Neural progenitor cell (in vitro differentiated cells): Measurements from ENCODE around the gene RCE1. TPM values are rescaled to one million over a fixed set of nuclear protein-coding genes. Genes with fewer than 3 reads are reported as not detected.
A peak's percentile ranks its signal among the peaks of the same experiment; 100 is the strongest.

Experiments
- DNase-seq: peaks from one replicate; pipeline ENCODE4 v3.0.0-alpha.2; 2016; ENCODE audit warnings: low spot score
- H2AFZ ChIP-seq: fragments of 200-600 bp; sonication (generic); replicated peaks from 2 replicates; pipeline ENCODE4 v1.6.1; 2016; ENCODE audit warnings: antibody characterized with exemption
- H3F3A ChIP-seq: fragments of 200-600 bp; sonication (generic); 2 replicates; pipeline ENCODE4 v1.6.1; 2016; ENCODE audit warnings: antibody characterized with exemption, low read depth
- H3K27ac ChIP-seq: fragments of 200-600 bp; sonication (generic); 2 replicates; pipeline ENCODE4 v1.5.1; 2016; ENCODE audit warnings: mild to moderate bottlenecking
- H3K27me3 ChIP-seq: fragments of 200-600 bp; sonication (generic); 2 replicates; pipeline ENCODE4 v1.6.1; 2016; ENCODE audit warnings: mild to moderate bottlenecking, moderate library complexity
- H3K36me3 ChIP-seq: fragments of 200-600 bp; sonication (generic); 2 replicates; pipeline ENCODE4 v1.5.1; 2016
- H3K4me1 ChIP-seq: fragments of 200-600 bp; sonication (generic); 2 replicates; pipeline ENCODE4 v1.6.1; 2016; ENCODE audit warnings: mixed run types
- H3K4me2 ChIP-seq: fragments of 200-600 bp; sonication (generic); 2 replicates; pipeline ENCODE4 v1.6.1; 2016
- H3K4me3 ChIP-seq: fragments of 200-600 bp; sonication (generic); 2 replicates; pipeline ENCODE4 v1.5.1; 2016
- H3K79me2 ChIP-seq: fragments of 200-600 bp; sonication (generic); 2 replicates; pipeline ENCODE4 v1.6.1; 2016; ENCODE audit warnings: low read depth
- H3K9ac ChIP-seq: fragments of 200-600 bp; sonication (generic); 2 replicates; pipeline ENCODE4 v1.6.1; 2016
- H3K9me3 ChIP-seq: fragments of 200-600 bp; sonication (generic); 2 replicates; pipeline ENCODE4 v1.5.1; 2016; ENCODE audit warnings: low read depth
- H4K20me1 ChIP-seq: fragments of 200-600 bp; sonication (generic); 2 replicates; pipeline ENCODE4 v1.6.1; 2016; ENCODE audit warnings: low read depth
- H3K27ac Mint-ChIP-seq: 3 replicates; pipeline ENCODE4 v1.8.0; 2021; ENCODE audit warnings: mixed read lengths
- H3K27me3 Mint-ChIP-seq: 2 replicates; pipeline ENCODE4 v1.8.0; 2022; ENCODE audit warnings: low read depth, mild to moderate bottlenecking, inconsistent platforms, moderate library complexity, mixed read lengths; ENCODE audit not compliant: insufficient read depth
- H3K36me3 Mint-ChIP-seq: 3 replicates; pipeline ENCODE4 v1.8.0; 2021; ENCODE audit warnings: mixed read lengths
- H3K4me1 Mint-ChIP-seq: 3 replicates; pipeline ENCODE4 v1.8.0; 2021; ENCODE audit warnings: mixed read lengths
- H3K4me3 Mint-ChIP-seq: 3 replicates; pipeline ENCODE4 v1.8.0; 2021; ENCODE audit warnings: mild to moderate bottlenecking, moderate library complexity, mixed read lengths
- H3K9me3 Mint-ChIP-seq: 3 replicates; pipeline ENCODE4 v1.8.0; 2020; ENCODE audit warnings: mixed read lengths
- EZH2 ChIP-seq: fragments of 200-600 bp; sonication (generic); IDR thresholded peaks from 2 replicates; pipeline ENCODE4 v1.6.1; 2017; ENCODE audit warnings: antibody characterized with exemption, mild to moderate bottlenecking, moderate library complexity
- EZH2phosphoT487 ChIP-seq: fragments of 200-600 bp; sonication (generic); IDR thresholded peaks from 2 replicates; pipeline ENCODE4 v1.6.1; 2017; ENCODE audit warnings: antibody characterized with exemption
- total RNA-seq: library from RNA; depleted of rRNA; stranded (reverse); fragments of >200 nt; gene quantifications from 2 replicates; pipeline ENCODE4 v1.2.3, GENCODE V29; 2015; ENCODE audit warnings: low replicate concordance
- TF ChIP-seq, protein P1 (sequence below): fragments of 200-600 bp; sonication (generic); IDR thresholded peaks from 2 replicates; pipeline ENCODE4 v1.5.1; 2017; ENCODE audit warnings: antibody characterized with exemption, mild to moderate bottlenecking

Gene RCE1
- total RNA-seq, 1 donor from 2014 or later, result 13.7 TPM

DNA sequence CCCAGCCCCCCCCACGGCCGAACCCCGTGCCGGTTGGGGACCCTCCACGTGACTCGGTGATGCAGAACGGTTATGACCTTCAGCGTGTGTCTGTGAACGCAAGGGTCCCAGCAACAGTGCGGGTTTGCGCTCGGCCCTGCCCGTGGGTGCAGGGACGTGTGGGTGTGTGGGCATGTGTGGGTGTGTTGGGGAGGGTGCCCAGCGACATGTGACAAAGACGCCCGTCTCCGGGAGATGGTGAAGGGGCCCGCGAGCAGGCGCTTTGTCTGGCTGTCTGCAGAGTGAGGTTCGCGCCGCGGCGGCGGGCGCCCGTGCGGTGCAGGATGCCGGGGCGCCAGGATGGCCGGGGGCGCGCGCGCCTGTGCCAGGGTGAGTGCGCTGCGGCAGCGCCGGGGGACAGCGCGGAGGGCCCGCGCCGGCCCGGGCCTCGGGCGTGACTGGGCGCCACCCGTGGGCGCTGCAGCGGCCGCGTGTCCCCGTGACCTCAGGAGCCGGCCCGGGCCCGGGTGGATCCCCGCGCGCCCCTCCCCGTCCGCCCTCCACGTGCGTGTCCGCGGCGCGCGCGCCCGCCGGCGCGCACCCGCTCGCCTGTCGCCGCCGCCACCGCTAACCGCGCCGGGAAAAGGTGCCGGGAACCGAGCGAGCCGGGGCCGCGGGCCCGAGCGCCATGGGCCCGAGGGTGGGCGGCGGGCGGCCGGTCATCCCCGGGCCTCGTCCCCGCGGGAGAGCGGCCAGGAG lies 13.4 kb downstream of the RCE1 start, which contains the start of gene LRFN4:
Gene LRFN4 (plus strand): TSS at position 569 of the 738 bp plus-strand sequence. CDS start 681 bp downstream, outside the sequence.
- no peaks in the 10 kb centered on the region for H3K9me3 ChIP-seq
- H2AFZ ChIP-seq, result peak within 1 kb of the TSS; percentile 52
- peaks cover 14% of the 10 kb centered on the region for H3F3A ChIP-seq
- TF ChIP-seq EZH2, result no peak
- TF ChIP-seq, protein P1, sequence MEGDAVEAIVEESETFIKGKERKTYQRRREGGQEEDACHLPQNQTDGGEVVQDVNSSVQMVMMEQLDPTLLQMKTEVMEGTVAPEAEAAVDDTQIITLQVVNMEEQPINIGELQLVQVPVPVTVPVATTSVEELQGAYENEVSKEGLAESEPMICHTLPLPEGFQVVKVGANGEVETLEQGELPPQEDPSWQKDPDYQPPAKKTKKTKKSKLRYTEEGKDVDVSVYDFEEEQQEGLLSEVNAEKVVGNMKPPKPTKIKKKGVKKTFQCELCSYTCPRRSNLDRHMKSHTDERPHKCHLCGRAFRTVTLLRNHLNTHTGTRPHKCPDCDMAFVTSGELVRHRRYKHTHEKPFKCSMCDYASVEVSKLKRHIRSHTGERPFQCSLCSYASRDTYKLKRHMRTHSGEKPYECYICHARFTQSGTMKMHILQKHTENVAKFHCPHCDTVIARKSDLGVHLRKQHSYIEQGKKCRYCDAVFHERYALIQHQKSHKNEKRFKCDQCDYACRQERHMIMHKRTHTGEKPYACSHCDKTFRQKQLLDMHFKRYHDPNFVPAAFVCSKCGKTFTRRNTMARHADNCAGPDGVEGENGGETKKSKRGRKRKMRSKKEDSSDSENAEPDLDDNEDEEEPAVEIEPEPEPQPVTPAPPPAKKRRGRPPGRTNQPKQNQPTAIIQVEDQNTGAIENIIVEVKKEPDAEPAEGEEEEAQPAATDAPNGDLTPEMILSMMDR, result no peak
- TF ChIP-seq EZH2phosphoT487, result no peak
- peaks cover 5% of the 10 kb centered on the region for H4K20me1 ChIP-seq
- H3K9me3 Mint-ChIP-seq, result peaks cover 2% of the 10 kb centered on the region
- H3K4me1 ChIP-seq, result peaks cover 10% of the 10 kb centered on the region
- H3K36me3 ChIP-seq, result no peaks in the 10 kb centered on the region
- H3K36me3 Mint-ChIP-seq, result no peaks in the 10 kb centered on the region
- peak within 1 kb of the TSS; percentile 96 for H3K4me3 Mint-ChIP-seq
- peak within 1 kb of the TSS; percentile 34 for H3K27ac ChIP-seq
- H3K27me3 ChIP-seq, result no peaks in the 10 kb centered on the region
- H3K27ac Mint-ChIP-seq, result no peak within 1 kb of the TSS
- no peaks in the 10 kb centered on the region for H3K79me2 ChIP-seq
- H3K9ac ChIP-seq, result peak within 1 kb of the TSS; percentile 57
- peaks cover 13% of the 10 kb centered on the region for H3K4me1 Mint-ChIP-seq
- DNase-seq, result peak; percentile 87
- H3K4me2 ChIP-seq, result peak within 1 kb of the TSS; percentile 83
- H3K4me3 ChIP-seq, result peak within 1 kb of the TSS; percentile 69
- H3K27me3 Mint-ChIP-seq, result peaks cover 15% of the 10 kb centered on the region

DNA sequence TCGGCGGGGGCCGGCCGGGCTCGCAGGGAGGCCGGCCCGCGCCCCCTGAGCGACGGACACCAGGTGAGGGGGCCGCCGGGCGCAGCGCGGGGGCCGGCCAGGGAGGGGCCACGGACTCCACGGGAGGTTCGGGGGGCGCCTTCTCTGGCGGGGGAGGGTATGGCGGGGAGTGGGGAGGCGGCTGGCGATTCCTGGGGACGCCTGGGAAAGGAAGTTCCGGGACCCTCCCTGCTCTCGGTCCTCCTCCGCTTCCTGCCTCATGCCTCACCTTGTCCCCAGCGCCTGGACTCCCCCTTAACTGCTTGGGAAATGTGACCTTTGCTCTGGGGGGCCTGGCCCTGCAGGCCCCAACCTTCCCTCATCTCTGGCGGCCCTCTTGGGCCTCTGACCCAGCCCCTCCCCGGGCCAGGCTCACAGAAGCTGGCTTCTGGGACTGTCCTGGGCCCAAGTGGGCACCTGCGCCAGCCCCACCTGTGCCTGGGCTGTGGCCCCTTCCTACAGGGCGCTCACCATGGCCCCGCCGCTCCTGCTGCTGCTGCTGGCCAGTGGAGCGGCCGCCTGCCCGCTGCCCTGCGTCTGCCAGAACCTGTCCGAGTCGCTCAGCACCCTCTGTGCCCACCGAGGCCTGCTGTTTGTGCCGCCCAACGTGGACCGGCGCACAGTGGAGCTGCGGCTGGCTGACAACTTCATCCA lies 14.1 kb downstream of the RCE1 start:
- Histone ChIP-seq H3K27ac (no peak overlapping the region), H3K9ac (no peak overlapping the region), H3K4me3 (peak overlapping the region; percentile 69), H3F3A (peaks cover 14% of the 10 kb centered on the region), H3K79me2 (no peaks in the 10 kb centered on the region), H3K4me2 (peak overlapping the region; percentile 76), H4K20me1 (peaks cover 5% of the 10 kb centered on the region), H2AFZ (no peak overlapping the region), H3K27me3 (no peaks in the 10 kb centered on the region), H3K9me3 (no peaks in the 10 kb centered on the region), H3K36me3 (no peaks in the 10 kb centered on the region), H3K4me1 (peaks cover 10% of the 10 kb centered on the region)
- H3K4me1 Mint-ChIP-seq, result peaks cover 13% of the 10 kb centered on the region
- peaks cover 12% of the 10 kb centered on the region for H3K27me3 Mint-ChIP-seq
- peak; percentile 44 for DNase-seq
- no peaks in the 10 kb centered on the region for H3K36me3 Mint-ChIP-seq
- H3K27ac Mint-ChIP-seq, result no peak overlapping the region
- H3K9me3 Mint-ChIP-seq, result no peaks in the 10 kb centered on the region
- TF ChIP-seq, protein P1, result no peak
- TF ChIP-seq EZH2phosphoT487, result no peak
- no peak for TF ChIP-seq EZH2
- peak overlapping the region; percentile 83 for H3K4me3 Mint-ChIP-seq

DNA sequence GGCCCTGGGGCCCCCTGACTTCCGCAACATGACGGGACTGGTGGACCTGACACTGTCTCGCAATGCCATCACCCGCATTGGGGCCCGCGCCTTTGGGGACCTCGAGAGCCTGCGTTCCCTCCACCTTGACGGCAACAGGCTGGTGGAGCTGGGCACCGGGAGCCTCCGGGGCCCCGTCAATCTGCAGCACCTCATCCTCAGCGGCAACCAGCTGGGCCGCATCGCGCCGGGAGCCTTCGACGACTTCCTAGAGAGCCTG lies 14.6 kb downstream of the RCE1 start:
- H3K27ac ChIP-seq, result no peak overlapping the region
- H3K27ac Mint-ChIP-seq, result no peak overlapping the region
- peaks cover 5% of the 10 kb centered on the region for H4K20me1 ChIP-seq
- no peak overlapping the region for H3K9ac ChIP-seq
- H3K27me3 ChIP-seq, result no peaks in the 10 kb centered on the region
- H3K36me3 Mint-ChIP-seq, result no peaks in the 10 kb centered on the region
- peaks cover 14% of the 10 kb centered on the region for H3F3A ChIP-seq
- H3K4me3 Mint-ChIP-seq, result peak overlapping the region; percentile 83
- H3K4me3 ChIP-seq, result peak overlapping the region; percentile 69
- peaks cover 12% of the 10 kb centered on the region for H3K27me3 Mint-ChIP-seq
- H3K79me2 ChIP-seq, result no peaks in the 10 kb centered on the region
- H3K4me1 ChIP-seq, result peaks cover 10% of the 10 kb centered on the region
- H3K9me3 ChIP-seq, result no peaks in the 10 kb centered on the region
- no peaks in the 10 kb centered on the region for H3K36me3 ChIP-seq
- DNase-seq, result no peak
- no peak for TF ChIP-seq EZH2
- TF ChIP-seq, protein P1, result no peak
- TF ChIP-seq EZH2phosphoT487, result no peak
- no peak overlapping the region for H2AFZ ChIP-seq
- peaks cover 13% of the 10 kb centered on the region for H3K4me1 Mint-ChIP-seq
- peak overlapping the region; percentile 76 for H3K4me2 ChIP-seq
- H3K9me3 Mint-ChIP-seq, result no peaks in the 10 kb centered on the region
